Subcutaneous abdominal adipose tissue (tissue), 5 donors: Measurements from ENCODE around the gene TNFRSF8.
A peak's percentile ranks its signal among the peaks of the same experiment; 100 is the strongest.

Experiments used
- H3K27ac ChIP-seq: one replicate; pipeline ENCODE4 v1.7.0; 2013; ENCODE audit warnings: low read depth, mild to moderate bottlenecking, inconsistent platforms, low read length, moderate library complexity
- H3K27me3 ChIP-seq, 5 donors: one replicate each; pipeline ENCODE4 v1.7.0; 2013; ENCODE audit warnings: low read length in 5 of 5, inconsistent platforms in 1 of 5; ENCODE audit not compliant: control insufficient read depth in 5 of 5, insufficient read depth in 4 of 5
- H3K36me3 ChIP-seq, 5 donors: one replicate each; pipeline ENCODE4 v1.7.0; 2013; ENCODE audit warnings: low read length in 5 of 5; ENCODE audit not compliant: control insufficient read depth in 5 of 5, insufficient read depth in 5 of 5
- H3K4me1 ChIP-seq, 5 donors: one replicate each; pipeline ENCODE4 v1.7.0; 2013; ENCODE audit warnings: low read length in 5 of 5, mild to moderate bottlenecking in 3 of 5, moderate library complexity in 1 of 5; ENCODE audit not compliant: control insufficient read depth in 5 of 5, insufficient read depth in 5 of 5
- H3K4me3 ChIP-seq, 5 donors: one replicate each; pipeline ENCODE4 v1.7.0; 2013; ENCODE audit warnings: low read length in 5 of 5, low read depth in 1 of 5
- H3K9ac ChIP-seq, 5 donors: one replicate each; pipeline ENCODE4 v1.7.0; 2013; ENCODE audit warnings: low read length in 5 of 5, mild to moderate bottlenecking in 4 of 5, moderate library complexity in 3 of 5
- H3K9me3 ChIP-seq, 5 donors: one replicate each; pipeline ENCODE4 v1.7.0; 2013; ENCODE audit warnings: low read length in 5 of 5; ENCODE audit not compliant: control insufficient read depth in 5 of 5
- donor health status: healthy.
- donor health status: healthy.
- donor health status: healthy.
- donor health status: healthy.
- donor health status: healthy.

Gene TNFRSF8

DNA sequence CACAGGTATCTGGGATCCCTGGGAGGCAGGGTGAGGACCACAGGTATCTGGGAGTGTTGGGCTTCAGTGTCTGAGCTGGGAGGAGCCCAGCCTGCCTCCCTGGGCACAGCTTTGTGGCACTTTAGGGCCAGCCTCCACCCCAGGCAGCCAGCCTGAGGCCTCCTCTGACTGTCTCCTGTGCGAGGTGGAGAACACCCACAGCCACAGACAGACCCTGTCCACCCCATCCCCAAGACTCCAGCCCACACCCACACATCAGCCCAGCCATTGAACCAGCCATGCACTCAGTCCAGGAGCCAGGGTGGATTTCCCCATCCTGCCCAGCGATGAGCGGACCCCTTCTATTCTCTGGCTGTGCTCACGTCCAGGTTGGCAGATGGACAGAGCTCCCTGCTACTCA, 81.9 kb downstream of the TNFRSF8 start:
- peak overlapping the region; percentile 58 for H3K27ac ChIP-seq
- H3K4me1 ChIP-seq = peaks cover 12 to 88% (median 60%) of the 10 kb centered on the region in 5 donors

DNA sequence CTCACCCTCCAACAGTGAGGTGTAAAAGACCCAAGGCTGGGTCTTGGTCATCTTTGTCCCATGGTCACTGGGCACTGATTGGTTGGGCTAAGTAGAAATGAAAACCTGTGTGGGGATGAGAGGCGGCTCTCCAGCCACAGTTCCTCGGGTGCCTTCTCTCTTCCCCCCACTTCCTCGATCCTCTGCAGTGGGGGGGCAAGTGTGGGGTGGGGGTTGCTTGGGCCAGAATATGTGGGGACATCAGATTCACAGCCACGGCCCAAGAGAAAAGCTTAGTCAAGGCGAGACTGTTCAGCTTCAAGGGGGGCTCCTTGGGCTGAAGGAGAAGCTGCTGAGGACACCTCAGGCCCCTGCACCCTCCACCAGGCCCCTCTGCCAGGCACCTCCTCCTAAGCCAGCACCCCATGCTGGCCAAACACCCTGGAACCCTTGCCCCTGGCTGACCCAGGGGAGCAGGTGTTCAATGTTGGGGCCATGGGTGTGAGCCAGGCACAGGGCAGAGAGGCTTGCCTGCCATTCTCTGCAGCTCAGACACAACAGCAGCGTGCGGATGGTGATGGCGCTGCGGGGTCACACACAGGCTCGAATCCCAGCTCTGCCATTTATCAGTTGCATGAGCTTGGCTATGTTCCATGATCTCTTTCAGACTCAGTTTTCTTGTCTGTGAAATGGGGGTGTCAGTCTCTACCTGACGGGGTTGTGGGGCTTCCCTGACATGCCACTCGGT, 82.7 kb downstream of the TNFRSF8 start:
- H3K36me3 ChIP-seq = peaks cover 0 to 2% (median 0%) of the 10 kb centered on the region in 5 donors
- H3K27ac ChIP-seq = peak overlapping the region; percentile 58
- H3K9me3 ChIP-seq = peaks cover 0 to 7% (median 5%) of the 10 kb centered on the region in 5 donors
- no peak overlapping the region for H3K4me3 ChIP-seq
- H3K4me1 ChIP-seq = peaks cover 12 to 89% (median 55%) of the 10 kb centered on the region in 5 donors
- no peaks in the 10 kb centered on the region for H3K27me3 ChIP-seq
- peak overlapping the region in 1 of 5 donors; percentile 55 for H3K9ac ChIP-seq

More for the DNA sequence above, 81.9 kb downstream of the TNFRSF8 start:
- Histone ChIP-seq H3K4me3 (no peak overlapping the region), H3K36me3 (peaks cover 0 to 2% (median 0%) of the 10 kb centered on the region in 5 donors), H3K9me3 (peaks cover 0 to 5% (median 3%) of the 10 kb centered on the region in 5 donors), H3K9ac (peak overlapping the region in 1 of 5 donors; percentile 14), H3K27me3 (no peaks in the 10 kb centered on the region)

DNA sequence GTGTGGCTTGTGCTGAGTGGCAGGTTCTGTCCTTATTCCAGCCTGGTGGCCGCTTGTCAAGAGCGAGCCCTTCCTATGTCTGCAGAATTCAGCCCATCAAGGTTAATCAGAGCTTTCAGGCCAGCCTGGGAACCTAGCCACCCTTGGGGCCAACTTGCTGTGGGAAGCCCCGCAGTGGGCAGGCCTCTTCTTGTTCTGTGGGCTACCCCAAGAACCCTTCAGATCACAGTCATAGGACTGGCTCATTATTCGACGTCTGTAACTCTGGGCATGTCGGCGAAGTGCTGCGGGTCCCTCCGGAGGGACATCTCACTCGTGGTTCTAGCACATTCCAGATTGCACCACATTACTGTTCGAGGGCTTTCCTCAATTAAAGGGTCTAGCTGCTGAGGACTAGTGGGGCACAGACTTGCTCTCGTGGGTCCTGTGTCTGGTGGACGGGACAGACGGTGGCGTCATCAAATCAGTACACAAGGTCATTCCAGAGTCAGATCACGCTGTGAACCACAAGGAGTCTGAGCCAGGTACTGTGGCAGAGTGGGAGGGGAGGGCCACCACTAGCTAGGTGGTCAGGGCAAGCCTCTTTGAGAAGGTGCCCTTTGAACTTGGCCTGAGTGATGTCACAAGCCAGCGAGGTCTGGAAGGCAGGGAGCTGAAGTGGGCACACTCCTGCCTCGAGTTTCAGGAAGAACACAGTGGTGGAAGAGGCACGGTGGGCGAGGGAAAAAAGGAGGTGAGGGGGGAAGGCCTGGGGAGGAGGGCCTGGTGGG, 83.4 kb downstream of the TNFRSF8 start:
- Histone ChIP-seq H3K4me3 (no peak overlapping the region), H3K36me3 (peaks cover 0 to 2% (median 0%) of the 10 kb centered on the region in 5 donors), H3K27ac (peak overlapping the region; percentile 58), H3K9me3 (peaks cover 0 to 7% (median 5%) of the 10 kb centered on the region in 5 donors), H3K27me3 (no peaks in the 10 kb centered on the region), H3K4me1 (peaks cover 12 to 89% (median 53%) of the 10 kb centered on the region in 5 donors), H3K9ac (peak overlapping the region in 1 of 5 donors; percentile 55)

DNA sequence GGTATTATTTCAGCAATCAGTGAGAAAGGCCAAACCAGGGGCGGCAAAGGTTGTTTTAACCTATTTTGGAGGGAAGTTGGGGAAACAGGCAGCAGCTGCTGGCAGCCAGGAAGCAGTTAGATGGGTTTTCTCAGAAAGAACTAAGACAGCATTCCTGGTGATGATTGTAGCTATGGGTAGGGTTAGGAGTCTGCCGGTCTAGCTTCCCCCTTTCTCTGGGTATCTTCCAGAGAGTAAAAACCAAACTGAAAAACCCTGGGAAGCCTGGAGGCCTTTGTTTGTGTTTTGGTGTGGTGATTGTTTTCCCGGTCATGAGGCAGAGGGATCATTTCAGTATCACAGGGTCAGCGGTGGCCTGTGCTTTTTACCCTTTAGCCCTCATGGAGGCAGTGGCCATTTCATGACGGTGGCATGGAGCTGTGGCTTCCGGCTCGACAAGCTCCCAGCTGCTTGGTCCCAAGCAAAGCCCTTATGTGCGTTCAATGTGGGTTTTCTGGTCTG, 84.1 kb downstream of the TNFRSF8 start:
- Histone ChIP-seq H3K9ac (peak overlapping the region in 1 of 5 donors; percentile 55), H3K4me3 (no peak overlapping the region), H3K27me3 (no peaks in the 10 kb centered on the region), H3K4me1 (peaks cover 12 to 89% (median 59%) of the 10 kb centered on the region in 5 donors), H3K36me3 (no peaks in the 10 kb centered on the region), H3K27ac (peak overlapping the region; percentile 58), H3K9me3 (peaks cover 0 to 7% (median 5%) of the 10 kb centered on the region in 5 donors)

DNA sequence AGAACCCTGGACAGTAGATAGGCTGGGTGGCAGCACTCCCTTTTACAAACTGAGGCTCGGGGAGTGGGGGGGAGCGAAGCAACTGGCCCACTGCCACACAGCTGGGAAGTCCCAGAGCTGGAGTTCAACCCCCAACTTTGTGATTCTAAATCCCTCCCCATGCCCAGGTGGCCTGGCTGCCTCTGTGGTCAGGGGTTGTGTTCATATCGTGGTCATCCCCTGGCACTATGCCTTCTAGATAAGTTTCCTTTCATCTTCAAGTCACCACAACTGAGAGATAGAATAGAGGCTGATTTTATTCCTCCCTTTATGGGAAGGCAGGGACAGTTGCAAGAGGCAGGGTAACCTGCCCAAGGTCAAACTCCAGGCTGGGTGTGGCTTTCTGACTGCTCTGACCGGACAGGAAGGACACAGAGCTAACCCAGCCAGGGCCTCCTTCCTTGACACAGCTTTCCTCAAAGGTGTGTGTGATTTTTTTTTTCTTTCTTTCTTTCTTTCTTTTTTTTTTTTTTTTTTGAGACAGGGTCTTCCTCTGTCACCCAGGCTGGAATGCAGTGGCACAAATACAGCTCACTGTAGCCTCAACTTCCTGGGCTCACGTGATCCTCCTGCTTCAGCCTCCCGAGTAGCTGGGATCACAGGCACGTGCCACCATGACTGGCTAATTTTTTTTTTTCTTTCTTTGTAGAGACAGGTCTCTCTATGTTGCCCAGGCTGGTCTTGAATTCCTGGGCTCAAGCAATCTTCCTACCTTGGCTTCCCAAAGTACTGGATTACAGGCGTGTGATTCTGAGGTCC, 85.3 kb downstream of the TNFRSF8 start:
- Histone ChIP-seq H3K36me3 (no peaks in the 10 kb centered on the region), H3K9me3 (peaks cover 0 to 7% (median 5%) of the 10 kb centered on the region in 5 donors), H3K27ac (peak overlapping the region; percentile 58), H3K9ac (peak overlapping the region in 1 of 5 donors; percentile 69), H3K27me3 (no peaks in the 10 kb centered on the region), H3K4me1 (peaks cover 10 to 89% (median 59%) of the 10 kb centered on the region in 5 donors), H3K4me3 (no peak overlapping the region)

DNA sequence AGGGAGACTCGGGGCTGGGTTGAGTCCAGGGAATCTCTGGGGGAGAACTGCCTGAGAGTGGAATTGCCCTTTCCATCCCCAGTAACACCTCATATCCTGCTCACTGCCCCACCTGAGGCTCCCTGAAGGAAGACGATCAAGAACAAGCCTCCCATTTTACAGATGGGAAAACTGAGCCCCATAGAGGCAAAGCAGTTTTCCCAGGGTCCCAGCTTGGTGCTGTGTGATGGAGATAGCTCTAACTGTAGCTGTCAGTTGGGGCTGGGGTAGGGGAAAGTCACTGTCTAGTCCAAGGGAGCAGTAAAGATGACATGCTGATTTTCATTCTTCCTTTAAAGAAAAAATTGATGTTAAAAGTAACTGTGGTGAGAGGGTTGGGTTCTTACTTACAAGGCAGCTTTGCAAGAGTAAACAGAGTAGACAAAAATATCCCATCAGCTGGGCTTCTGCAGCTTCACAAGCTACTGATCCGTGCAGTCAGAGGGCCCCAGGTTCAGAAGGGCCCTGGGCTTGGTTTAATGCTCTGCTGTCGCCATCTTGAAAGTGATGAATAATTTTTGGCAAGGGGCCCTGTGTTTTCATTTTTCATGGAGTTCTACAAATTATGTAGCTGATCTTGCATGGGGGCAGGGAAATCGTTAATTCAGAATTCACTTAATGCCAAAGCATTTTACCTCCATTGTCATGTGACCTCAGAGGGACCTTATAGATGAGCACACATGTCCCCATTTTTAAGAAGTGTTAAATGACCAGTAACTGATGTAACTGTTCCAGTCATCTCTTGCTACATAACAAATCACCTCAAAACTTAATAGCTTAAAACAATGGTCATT, 86.1 kb downstream of the TNFRSF8 start:
- Histone ChIP-seq H3K9ac (no peak overlapping the region), H3K27ac (peak overlapping the region; percentile 58), H3K9me3 (peaks cover 0 to 7% (median 5%) of the 10 kb centered on the region in 5 donors), H3K4me1 (peaks cover 3 to 89% (median 54%) of the 10 kb centered on the region in 5 donors), H3K36me3 (no peaks in the 10 kb centered on the region), H3K4me3 (no peak overlapping the region), H3K27me3 (no peaks in the 10 kb centered on the region)

DNA sequence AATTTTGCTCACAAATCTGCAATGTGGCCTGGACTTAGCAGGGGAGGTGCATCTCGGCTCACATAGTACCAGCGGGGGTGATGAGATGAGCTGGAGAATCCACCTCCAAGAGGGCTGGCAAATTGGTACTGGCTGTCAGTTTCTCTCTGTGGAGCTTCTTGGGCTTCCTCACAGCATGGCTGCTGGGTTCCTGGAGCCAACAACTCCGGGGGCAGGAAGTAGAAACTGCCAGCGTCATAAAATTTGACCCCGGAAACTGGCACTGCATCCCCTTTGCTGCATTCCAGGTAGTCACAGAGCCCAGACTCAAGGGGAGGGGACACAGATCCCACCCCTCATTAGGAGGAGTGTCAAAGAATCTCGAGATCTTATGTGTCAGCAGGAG, 86.7 kb downstream of the TNFRSF8 start:
- peaks cover 0 to 7% (median 5%) of the 10 kb centered on the region in 5 donors for H3K9me3 ChIP-seq
- H3K4me3 ChIP-seq = no peak overlapping the region
- no peaks in the 10 kb centered on the region for H3K27me3 ChIP-seq
- H3K4me1 ChIP-seq = peaks cover 3 to 84% (median 50%) of the 10 kb centered on the region in 5 donors
- no peak overlapping the region for H3K9ac ChIP-seq
- H3K36me3 ChIP-seq = no peaks in the 10 kb centered on the region
- peak overlapping the region; percentile 58 for H3K27ac ChIP-seq

DNA sequence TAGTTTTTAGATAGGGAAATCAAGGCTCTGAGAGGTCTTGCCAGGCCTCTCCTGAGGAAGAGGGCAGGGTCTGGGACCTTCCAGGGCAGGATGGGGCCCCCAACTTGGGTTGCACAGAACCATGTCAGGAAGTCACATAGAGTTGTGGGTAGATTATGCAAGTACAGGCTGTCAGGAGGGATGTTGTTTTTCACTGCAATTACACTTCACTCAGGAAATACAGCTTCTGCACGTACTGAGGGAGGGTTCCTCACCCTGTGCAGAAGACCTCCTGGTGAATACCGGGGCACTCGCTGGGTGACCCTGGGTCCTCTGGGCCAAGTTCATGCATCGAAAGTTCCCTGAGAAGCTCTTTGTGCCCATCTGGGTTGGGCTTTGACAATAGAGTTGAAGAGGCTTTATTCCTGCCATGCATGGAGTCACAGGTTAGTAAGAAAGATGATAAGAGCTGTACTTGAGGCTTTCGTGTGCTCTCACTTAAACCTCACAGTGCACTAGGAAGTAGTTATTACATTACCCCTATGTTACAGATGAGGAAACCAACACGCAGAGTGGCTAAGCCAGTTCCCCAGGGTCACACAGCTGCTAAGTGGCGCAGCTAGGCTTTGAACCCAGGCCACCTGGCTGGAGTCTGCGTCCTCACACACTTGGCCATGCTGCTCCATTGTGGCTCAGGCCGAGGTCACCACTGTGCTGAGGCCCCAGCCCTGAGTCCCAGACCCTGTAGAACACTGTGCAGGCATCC, 87.5 kb downstream of the TNFRSF8 start:
- Histone ChIP-seq H3K9ac (peak overlapping the region in 1 of 5 donors; percentile 17), H3K27ac (no peak overlapping the region), H3K27me3 (peaks cover 0 to 7% (median 0%) of the 10 kb centered on the region in 5 donors), H3K9me3 (peaks cover 0 to 7% (median 5%) of the 10 kb centered on the region in 5 donors), H3K36me3 (no peaks in the 10 kb centered on the region), H3K4me1 (peaks cover 3 to 75% (median 45%) of the 10 kb centered on the region in 5 donors), H3K4me3 (no peak overlapping the region)
